H1 (cell line): ENCODE results near the gene SIGLEC10. TPM values are rescaled to one million over a fixed set of nuclear protein-coding genes. Genes with fewer than 3 reads are reported as not detected.

Experiments
- CTCF ChIA-PET: fragments of 300-600 bp; sonication (Branson Sonifier 250); formaldehyde crosslinking; loops from one replicate; lab custom pipeline; 2021; ENCODE audit not compliant: partially characterized antibody; lab: Charles Lee
- POLR2A ChIA-PET: fragments of 300-600 bp; sonication (Branson Sonifier 250); formaldehyde crosslinking; loops from one replicate; lab custom pipeline; 2021; ENCODE audit warnings: inconsistent platforms; ENCODE audit not compliant: partially characterized antibody; lab: Charles Lee
- DNase-seq, 2 experiments: peaks; one replicate each; pipeline versions ENCODE4 v3.0.0 to v3.0.0-alpha.2; 2010 to 2022; ENCODE audit warnings: low spot score in 2 of 2, low read depth in 1 of 2, mixed read lengths in 1 of 2
- FAIRE-seq: peaks from 2 replicates; lab custom pipeline; 2011; peaks lifted over from hg19 to GRCh38; lab: Jason Lieb, UNC
- H2AFZ ChIP-seq: 2 replicates; pipeline ENCODE4 v1.8.1; 2012; ENCODE audit warnings: low read length, inconsistent platforms
- H2AK5ac ChIP-seq: 2 replicates; pipeline ENCODE4 v1.6.1; 2013; ENCODE audit warnings: low read depth, low read length
- H2BK120ac ChIP-seq: replicated peaks from 2 replicates; pipeline ENCODE3; 2013; ENCODE audit warnings: low read depth, low read length, inconsistent platforms
- H2BK12ac ChIP-seq: 2 replicates; pipeline ENCODE4 v1.6.1; 2013; ENCODE audit warnings: low read depth, low read length
- H2BK15ac ChIP-seq: 2 replicates; pipeline ENCODE4 v1.6.1; 2013; ENCODE audit warnings: low read length
- H2BK20ac ChIP-seq: 2 replicates; pipeline ENCODE4 v1.6.1; 2013; ENCODE audit warnings: low read length
- H2BK5ac ChIP-seq: 2 replicates; pipeline ENCODE4 v1.6.1; 2013; ENCODE audit warnings: low read depth, low read length
- H3K14ac ChIP-seq: 2 replicates; pipeline ENCODE4 v1.6.1; 2013; ENCODE audit warnings: inconsistent platforms; ENCODE audit not compliant: insufficient read length
- H3K18ac ChIP-seq: 2 replicates; pipeline ENCODE4 v1.6.1; 2013; ENCODE audit warnings: low read length; ENCODE audit errors: extremely low read depth
- H3K23ac ChIP-seq: 2 replicates; pipeline ENCODE4 v1.6.1; 2013; ENCODE audit warnings: inconsistent platforms; ENCODE audit not compliant: insufficient read length
- H3K23me2 ChIP-seq: 2 replicates; pipeline ENCODE4 v1.6.1; 2013; ENCODE audit warnings: low read depth, low read length
- H3K27ac ChIP-seq: 2 replicates; pipeline ENCODE4 v1.6.1; 2011; ENCODE audit warnings: low read depth, low read length, inconsistent platforms
- H3K27me3 ChIP-seq, 4 experiments: replicated peaks in 1 of 4; 1 replicate in 1 of 4; 2 replicates in 3 of 4; pipeline versions ENCODE4 v1.6.1 to v1.8.1; 2011 to 2013; ENCODE audit warnings: low read length in 3 of 4, mild to moderate bottlenecking in 3 of 4, inconsistent platforms in 2 of 4, mixed read lengths in 2 of 4, moderate library complexity in 1 of 4; ENCODE audit not compliant: control insufficient read depth in 3 of 4, insufficient read depth in 3 of 4; ENCODE audit errors: extremely low read depth in 1 of 4
- H3K36me3 ChIP-seq, 4 experiments: 2 replicates each; pipeline versions ENCODE4 v1.6.1 to v1.8.1; 2011 to 2013; ENCODE audit warnings: mild to moderate bottlenecking in 4 of 4, low read length in 3 of 4, moderate library complexity in 2 of 4, control low read depth in 1 of 4, inconsistent platforms in 1 of 4; ENCODE audit not compliant: insufficient read depth in 4 of 4, control insufficient read depth in 2 of 4
- H3K4ac ChIP-seq: replicated peaks from 2 replicates; pipeline ENCODE3; 2013; ENCODE audit warnings: low read length, low read depth, mixed read lengths, inconsistent platforms; ENCODE audit not compliant: insufficient read length
- H3K4me1 ChIP-seq, 4 experiments: replicated peaks in 1 of 4; 1 replicate in 1 of 4; 2 replicates in 3 of 4; pipeline versions ENCODE4 v1.6.1 to v1.8.1; 2011 to 2013; ENCODE audit warnings: low read length in 3 of 4, inconsistent platforms in 2 of 4, mixed read lengths in 1 of 4; ENCODE audit not compliant: insufficient read depth in 4 of 4, control insufficient read depth in 3 of 4
- H3K4me2 ChIP-seq, 2 experiments: 2 replicates each; pipeline versions ENCODE4 v1.6.1 to v1.8.1; 2011 to 2013; ENCODE audit warnings: low read depth in 2 of 2, low read length in 2 of 2, control low read depth in 1 of 2, inconsistent platforms in 1 of 2, mild to moderate bottlenecking in 1 of 2; ENCODE audit not compliant: insufficient read depth in 1 of 2
- H3K4me3 ChIP-seq, 4 experiments: fragments of 200-600, 300-600 bp in 1 of 4; sonication (generic), shearing (Covaris generic), sonication (Bioruptor Twin) in 1 of 4; 2 replicates each; pipeline versions ENCODE4 v1.5.1 to v1.8.1; 2011 to 2016; ENCODE audit warnings: low read length in 4 of 4, low read depth in 3 of 4, control low read depth in 2 of 4, inconsistent platforms in 2 of 4, mild to moderate bottlenecking in 2 of 4, mixed read lengths in 1 of 4, moderate library complexity in 1 of 4; ENCODE audit not compliant: insufficient read depth in 2 of 4; ENCODE audit errors: extremely low read depth in 1 of 4
- H3K56ac ChIP-seq: replicated peaks from 2 replicates; pipeline ENCODE3; 2013; ENCODE audit warnings: low read depth, mild to moderate bottlenecking, mixed read lengths, low read length, inconsistent platforms; ENCODE audit not compliant: insufficient read length
- H3K79me1 ChIP-seq: 2 replicates; pipeline ENCODE4 v1.6.1; 2013; ENCODE audit warnings: low read depth, low read length, control low read depth
- H3K79me2 ChIP-seq, 2 experiments: 2 replicates each; pipeline versions ENCODE4 v1.6.1 to v1.8.1; 2012 to 2013; ENCODE audit warnings: low read length in 2 of 2, mild to moderate bottlenecking in 2 of 2, inconsistent platforms in 1 of 2; ENCODE audit not compliant: insufficient read depth in 2 of 2, control insufficient read depth in 1 of 2
- H3K9ac ChIP-seq, 4 experiments: replicated peaks in 1 of 4; 1 replicate in 1 of 4; 2 replicates in 3 of 4; pipeline versions ENCODE4 v1.6.1 to v1.8.1; 2011 to 2013; ENCODE audit warnings: low read depth in 3 of 4, low read length in 3 of 4, control low read depth in 2 of 4, mild to moderate bottlenecking in 2 of 4, moderate library complexity in 2 of 4, inconsistent platforms in 1 of 4; ENCODE audit errors: extremely low read depth in 1 of 4
- H3K9me3 ChIP-seq, 2 experiments: 2 replicates each; pipeline versions ENCODE4 v1.6.1 to v1.8.1; 2012 to 2013; ENCODE audit warnings: mild to moderate bottlenecking in 2 of 2, moderate library complexity in 2 of 2, control low read depth in 1 of 2, inconsistent platforms in 1 of 2, low read depth in 1 of 2, low read length in 1 of 2, mixed read lengths in 1 of 2; ENCODE audit not compliant: insufficient read depth in 2 of 2
- H4K20me1 ChIP-seq, 2 experiments: replicated peaks in 1 of 2; 2 replicates each; pipeline versions ENCODE3 to v1.8.1; 2011 to 2013; ENCODE audit warnings: inconsistent platforms in 2 of 2, low read length in 2 of 2, mild to moderate bottlenecking in 1 of 2; ENCODE audit not compliant: insufficient read depth in 2 of 2, control insufficient read depth in 1 of 2
- H4K5ac ChIP-seq: 2 replicates; pipeline ENCODE4 v1.6.1; 2013; ENCODE audit warnings: low read length, low read depth, mixed read lengths, inconsistent platforms; ENCODE audit not compliant: insufficient read length
- H4K8ac ChIP-seq: 2 replicates; pipeline ENCODE4 v1.8.0; 2013; ENCODE audit warnings: mild to moderate bottlenecking, moderate library complexity, low read length, inconsistent platforms; ENCODE audit not compliant: insufficient read depth; ENCODE audit errors: extremely low read depth
- H4K91ac ChIP-seq: replicated peaks from 2 replicates; pipeline ENCODE3; 2013; ENCODE audit warnings: low read length, mixed read lengths, inconsistent platforms; ENCODE audit not compliant: insufficient read length
- BACH1 ChIP-seq: IDR thresholded peaks from 2 replicates; pipeline ENCODE4 v1.6.1; 2012; ENCODE audit warnings: low read length, improper control_type of control experiment
- BRCA1 ChIP-seq: IDR thresholded peaks from 2 replicates; pipeline ENCODE4 v1.6.1; 2012; ENCODE audit warnings: low read depth, low read length, improper control_type of control experiment
- CREB1 ChIP-seq: IDR thresholded peaks from 2 replicates; pipeline ENCODE4 v1.6.1; 2012; ENCODE audit warnings: inconsistent platforms
- EGR1 ChIP-seq: IDR thresholded peaks from 2 replicates; pipeline ENCODE4 v1.6.1; 2011; ENCODE audit warnings: low read depth, low read length, borderline replicate concordance
- EZH2 ChIP-seq: fragments of 200-600 bp; sonication (generic); IDR thresholded peaks from 2 replicates; pipeline ENCODE4 v1.7.1; 2012; ENCODE audit warnings: low read depth, mild to moderate bottlenecking, moderate library complexity, low read length, inconsistent platforms; ENCODE audit not compliant: severe bottlenecking
- HDAC2 ChIP-seq, 2 experiments: fragments of 300-600 bp in 1 of 2; sonication (generic) in 1 of 2; IDR thresholded peaks; 2 replicates each; pipeline ENCODE4 v1.6.1; 2011 to 2012; ENCODE audit warnings: low read depth in 2 of 2, low read length in 2 of 2, mild to moderate bottlenecking in 2 of 2, moderate library complexity in 2 of 2, borderline replicate concordance in 1 of 2, inconsistent platforms in 1 of 2
- JUN ChIP-seq: IDR thresholded peaks from 2 replicates; pipeline ENCODE4 v1.6.1; 2011; ENCODE audit warnings: low read depth, mild to moderate bottlenecking, improper control_type of control experiment, low read length
- PHF8 ChIP-seq: fragments of 200-600 bp; sonication (generic); conservative IDR thresholded peaks from 2 replicates; pipeline ENCODE4 v1.7.1; 2012; ENCODE audit warnings: low read depth, mild to moderate bottlenecking, inconsistent platforms, low read length, moderate library complexity
- POLR2AphosphoS5 ChIP-seq: IDR thresholded peaks from 2 replicates; pipeline ENCODE4 v1.6.1; 2011; ENCODE audit warnings: low read depth, low read length
- RAD21 ChIP-seq, 2 experiments: IDR thresholded peaks in 1 of 2; conservative IDR thresholded peaks in 1 of 2; 2 replicates each; pipeline ENCODE4 v1.6.1; 2011; ENCODE audit warnings: low read depth in 2 of 2, low read length in 2 of 2, improper control_type of control experiment in 1 of 2, inconsistent platforms in 1 of 2, mild to moderate bottlenecking in 1 of 2, moderate library complexity in 1 of 2
- TAF1 ChIP-seq: IDR thresholded peaks from 2 replicates; pipeline ENCODE4 v1.6.1; 2011; ENCODE audit warnings: mild to moderate bottlenecking, low read depth, low read length
- WGBS, 2 experiments: shearing (Covaris generic) in 1 of 2; methylation state at CpG; one replicate each; pipeline versions ENCODE4 v1.1.6 to v1.1.7; 2013 to 2015; ENCODE audit warnings: low lambda C conversion rate in 2 of 2, mixed read lengths in 2 of 2, inconsistent platforms in 1 of 2, low coverage in 1 of 2, missing lambda C conversion rate in 1 of 2; ENCODE audit not compliant: insufficient replicate concordance in 2 of 2, insufficient coverage in 1 of 2, insufficient read length in 1 of 2; ENCODE audit errors: extremely low coverage in 1 of 2, missing lambda C conversion rate in 1 of 2; 5-methylcytosine and 5-hydroxymethylcytosine counted together
- polyA plus RNA-seq, 7 experiments: library from polyadenylated mRNA; depleted of rRNA in 3 of 7; stranded (reverse) in 5 of 7; unstranded in 2 of 7; fragments of >200 nt in 5 of 7; fragments of 200-250 nt in 2 of 7; gene quantifications; 1 replicate in 5 of 7; 2 replicates in 1 of 7; 4 replicates in 1 of 7; pipeline versions ENCODE4 v1.2.1 to v1.2.3, GENCODE V29; 2011 to 2013; ENCODE audit warnings: missing spikeins in 2 of 7, mixed read lengths in 2 of 7
- total RNA-seq: library from RNA; stranded (reverse); fragmentation: NEBNext Ultra II Directional; extraction: Animal tissue kit (Norgen Biotek cat#: 25700); gene quantifications from 2 replicates; pipeline ENCODE4 v1.2.1, GENCODE V29; 2021
- TF ChIP-seq, protein P1 (sequence below): IDR thresholded peaks from 2 replicates; pipeline ENCODE4 v1.6.1; 2012; ENCODE audit warnings: low read length, inconsistent platforms

SIGLEC10 gene
- total and polyA plus RNA-seq, 2 of the 8 experiments (the other 6 are each of a cell fraction or from before 2014, with no cell fraction given): 0.06 TPM; not detected in 1

DNA sequence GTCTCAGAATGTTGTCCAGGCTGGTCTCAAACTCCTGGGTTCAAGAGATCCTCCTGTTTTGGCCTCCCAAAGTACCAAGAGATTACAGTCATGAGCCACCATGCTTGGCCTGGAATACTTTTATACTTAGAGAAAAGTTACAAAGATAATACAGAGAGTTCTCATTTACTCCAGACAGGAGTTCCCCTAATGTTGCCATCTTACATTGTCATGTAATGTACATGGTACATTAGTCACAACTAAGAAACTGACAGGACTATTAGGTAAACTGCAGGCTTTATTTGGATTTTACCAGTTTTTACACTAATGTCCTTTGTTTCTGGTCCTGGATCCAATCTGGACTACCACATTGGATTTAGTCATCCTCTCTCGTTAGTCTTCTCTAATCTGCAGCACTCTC, 24.7 kb downstream of the SIGLEC10 start:
- H3K18ac ChIP-seq: no peak overlapping the region
- H3K79me1 ChIP-seq: no peaks in the 10 kb centered on the region
- ChIA-PET CTCF (interaction anchor here (1.1 kb wide), 1 partner anchor 28 kb away, joined by 3 read pairs; no protein-coding TSS in a partner anchor), POLR2A (interaction anchor here (1.3 kb wide), 1 partner anchor 20 kb away, joined by 4 read pairs; no protein-coding TSS in a partner anchor)
- H2BK120ac ChIP-seq: no peak overlapping the region
- DNase-seq (no peak), FAIRE-seq (no peak)
- H3K36me3 ChIP-seq: peaks cover 0 to 3% (median 0%) of the 10 kb centered on the region in 4 experiments; a peak in 1 of 8 replicates
- H3K14ac ChIP-seq: no peak overlapping the region
- H4K8ac ChIP-seq: no peak overlapping the region
- peaks cover 0 to 7% (median under 1%) of the 10 kb centered on the region in 4 experiments; a peak in 4 of 7 replicates for H3K4me1 ChIP-seq
- H2AFZ ChIP-seq: no peak overlapping the region
- no peak overlapping the region for H2BK20ac ChIP-seq
- H3K27me3 ChIP-seq: no peaks in the 10 kb centered on the region
- H3K9me3 ChIP-seq: no peaks in the 10 kb centered on the region
- H3K4me2 ChIP-seq: no peak overlapping the region
- H3K79me2 ChIP-seq: peaks cover 0 to 5% of the 10 kb centered on the region in 2 experiments; a peak in 2 of 4 replicates
- H4K91ac ChIP-seq: no peak overlapping the region
- peaks cover 9% of the 10 kb centered on the region for H3K23me2 ChIP-seq
- H3K9ac ChIP-seq: no peak overlapping the region
- no peak overlapping the region for H2BK5ac ChIP-seq
- no peak overlapping the region for H2BK15ac ChIP-seq
- no peak overlapping the region for H3K23ac ChIP-seq
- H4K20me1 ChIP-seq: no peaks in the 10 kb centered on the region
- H3K4ac ChIP-seq: no peak overlapping the region
- H2BK12ac ChIP-seq: no peak overlapping the region
- WGBS, 2 experiments: 88% methylated on average over 1 of the region's 1 CpG; no CpG with 5 or more reads in 1 of the 2 experiments
- no peak overlapping the region for H2AK5ac ChIP-seq
- no peak overlapping the region for H3K4me3 ChIP-seq
- H3K27ac ChIP-seq: no peak overlapping the region
- no peak overlapping the region for H4K5ac ChIP-seq
- H3K56ac ChIP-seq: no peak overlapping the region
- no peak for TF ChIP-seq CREB1
- TF ChIP-seq PHF8: no peak
- TF ChIP-seq RAD21 (IDR thresholded peaks at IDR 0.05 in 1 of 2, conservative IDR thresholded peaks at IDR 0.05 in 1 of 2; ENCODE audit: low read depth in 2 of 2, low read length in 2 of 2): no peak
- no peak for TF ChIP-seq BRCA1
- TF ChIP-seq EGR1: no peak
- TF ChIP-seq JUN: no peak
- no peak for TF ChIP-seq EZH2
- no peak for TF ChIP-seq BACH1
- no peak for TF ChIP-seq TAF1
- no peak for TF ChIP-seq HDAC2 (IDR thresholded peaks at IDR 0.05; ENCODE audit: borderline replicate concordance in 1 of 2, low read depth in 2 of 2, low read length in 2 of 2)
- TF ChIP-seq POLR2AphosphoS5: no peak
- TF ChIP-seq, protein P1, sequence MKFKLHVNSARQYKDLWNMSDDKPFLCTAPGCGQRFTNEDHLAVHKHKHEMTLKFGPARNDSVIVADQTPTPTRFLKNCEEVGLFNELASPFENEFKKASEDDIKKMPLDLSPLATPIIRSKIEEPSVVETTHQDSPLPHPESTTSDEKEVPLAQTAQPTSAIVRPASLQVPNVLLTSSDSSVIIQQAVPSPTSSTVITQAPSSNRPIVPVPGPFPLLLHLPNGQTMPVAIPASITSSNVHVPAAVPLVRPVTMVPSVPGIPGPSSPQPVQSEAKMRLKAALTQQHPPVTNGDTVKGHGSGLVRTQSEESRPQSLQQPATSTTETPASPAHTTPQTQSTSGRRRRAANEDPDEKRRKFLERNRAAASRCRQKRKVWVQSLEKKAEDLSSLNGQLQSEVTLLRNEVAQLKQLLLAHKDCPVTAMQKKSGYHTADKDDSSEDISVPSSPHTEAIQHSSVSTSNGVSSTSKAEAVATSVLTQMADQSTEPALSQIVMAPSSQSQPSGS: no peak
